Measurements from ENCODE around the gene TBC1D16.
A peak's percentile ranks its signal among the peaks of the same experiment; 100 is the strongest.

TBC1D16 gene

GRCh38 chr17:79915850-79916430 is 119.7 kb downstream of the TBC1D16 start:
- peaks cover 0 to 82% of the 10 kb centered on the region in 2 donors for H3K27me3 ChIP-seq
- intact Hi-C loops (cut with DNase I; ENCODE audit: low total_unique reads) = loop anchor here (10.0 kb wide), 1 partner anchor 71 kb away; no protein-coding TSS in a partner anchor
- no peaks in the 10 kb centered on the region for H3K9me3 ChIP-seq
- H3K36me3 ChIP-seq = no peaks in the 10 kb centered on the region
- peak in 1 of 2 experiments; percentile 14 for TF ChIP-seq CTCF (IDR thresholded peaks at IDR 0.05)
- H3K4me3 ChIP-seq = no peak overlapping the region
- DNase-seq = no peak
- peaks cover 0 to 23% (median 17%) of the 10 kb centered on the region in 4 donors for H3K4me1 ChIP-seq
- no peak overlapping the region for H3K27ac ChIP-seq

- Histone ChIP-seq H3K9me3 (no peaks in the 10 kb centered on the region), H3K27me3 (peaks cover 0 to 78% of the 10 kb centered on the region in 2 donors)
- intact Hi-C loops (cut with DNase I; ENCODE audit: low total_unique reads) = loop anchor here (10.0 kb wide), 1 partner anchor 70 kb away; no protein-coding TSS in a partner anchor
These were observed 120.6 kb downstream of the TBC1D16 start for GRCh38 chr17:79914813-79915740.

GRCh38 chr17:79913896-79914812 is 121.5 kb downstream of the TBC1D16 start:
- Histone ChIP-seq H3K36me3 (no peaks in the 10 kb centered on the region), H3K4me3 (no peak overlapping the region), H3K27me3 (peaks cover 0 to 71% of the 10 kb centered on the region in 2 donors), H3K9me3 (no peaks in the 10 kb centered on the region), H3K27ac (no peak overlapping the region), H3K4me1 (peaks cover 0 to 14% (median 8%) of the 10 kb centered on the region in 4 donors)
- no peak for TF ChIP-seq CTCF (IDR thresholded peaks at IDR 0.05)
- DNase-seq = no peak
- intact Hi-C loops (cut with DNase I; ENCODE audit: low total_unique reads) = loop anchor here (10.0 kb wide), 1 partner anchor 69 kb away; no protein-coding TSS in a partner anchor

More at GRCh38 chr17:79914813-79915740, 120.6 kb downstream of the TBC1D16 start:
- no peak overlapping the region for H3K4me3 ChIP-seq
- H3K4me1 ChIP-seq = peaks cover 0 to 23% (median 17%) of the 10 kb centered on the region in 4 donors
- H3K27ac ChIP-seq = no peak overlapping the region
- no peak for DNase-seq
- TF ChIP-seq CTCF (IDR thresholded peaks at IDR 0.05) = no peak
- no peaks in the 10 kb centered on the region for H3K36me3 ChIP-seq

GRCh38 chr17:79913451-79913850 is 122.2 kb downstream of the TBC1D16 start:
- TF ChIP-seq CTCF (IDR thresholded peaks at IDR 0.05) = no peak
- H3K27ac ChIP-seq = no peak overlapping the region
- DNase-seq = no peak
- H3K4me1 ChIP-seq = peaks cover 0 to 7% (median 1%) of the 10 kb centered on the region in 4 donors
- H3K27me3 ChIP-seq = peaks cover 0 to 78% of the 10 kb centered on the region in 2 donors
- no peak overlapping the region for H3K4me3 ChIP-seq
- intact Hi-C loops (cut with DNase I; ENCODE audit: low total_unique reads) = loop anchor here (10.0 kb wide), 1 partner anchor 69 kb away; no protein-coding TSS in a partner anchor
- H3K9me3 ChIP-seq = no peaks in the 10 kb centered on the region
- no peaks in the 10 kb centered on the region for H3K36me3 ChIP-seq
